Measurements from ENCODE around the gene CSF2RB.

CSF2RB gene

DNA sequence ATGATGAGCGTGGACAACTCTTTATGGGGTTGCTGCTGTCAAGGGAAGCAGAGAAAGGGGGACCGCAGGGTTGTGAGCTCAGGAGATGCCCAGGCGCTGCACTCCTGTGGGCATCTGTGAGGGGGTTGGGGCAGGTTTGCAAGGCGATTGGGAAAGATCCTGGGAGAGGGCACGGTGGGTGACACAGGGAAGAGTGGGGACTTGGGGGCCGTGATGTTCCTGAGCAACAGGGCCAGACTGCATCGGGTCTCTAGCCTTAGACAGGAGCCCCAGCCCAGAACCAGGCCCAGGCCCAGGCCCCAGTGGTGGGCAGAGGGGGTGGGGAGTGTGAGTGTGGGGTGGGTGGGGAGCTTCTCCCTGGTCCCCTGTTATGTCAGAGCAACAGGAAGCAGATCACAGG lies 38.3 kb downstream of the CSF2RB start:
- H3K4me3 ChIP-seq (ENCODE audit: control insufficient read depth, low read depth, low read length): no peak overlapping the region
- DNase-seq (ENCODE audit: low read depth): no peak
- TF ChIP-seq, protein P1, sequence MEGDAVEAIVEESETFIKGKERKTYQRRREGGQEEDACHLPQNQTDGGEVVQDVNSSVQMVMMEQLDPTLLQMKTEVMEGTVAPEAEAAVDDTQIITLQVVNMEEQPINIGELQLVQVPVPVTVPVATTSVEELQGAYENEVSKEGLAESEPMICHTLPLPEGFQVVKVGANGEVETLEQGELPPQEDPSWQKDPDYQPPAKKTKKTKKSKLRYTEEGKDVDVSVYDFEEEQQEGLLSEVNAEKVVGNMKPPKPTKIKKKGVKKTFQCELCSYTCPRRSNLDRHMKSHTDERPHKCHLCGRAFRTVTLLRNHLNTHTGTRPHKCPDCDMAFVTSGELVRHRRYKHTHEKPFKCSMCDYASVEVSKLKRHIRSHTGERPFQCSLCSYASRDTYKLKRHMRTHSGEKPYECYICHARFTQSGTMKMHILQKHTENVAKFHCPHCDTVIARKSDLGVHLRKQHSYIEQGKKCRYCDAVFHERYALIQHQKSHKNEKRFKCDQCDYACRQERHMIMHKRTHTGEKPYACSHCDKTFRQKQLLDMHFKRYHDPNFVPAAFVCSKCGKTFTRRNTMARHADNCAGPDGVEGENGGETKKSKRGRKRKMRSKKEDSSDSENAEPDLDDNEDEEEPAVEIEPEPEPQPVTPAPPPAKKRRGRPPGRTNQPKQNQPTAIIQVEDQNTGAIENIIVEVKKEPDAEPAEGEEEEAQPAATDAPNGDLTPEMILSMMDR (IDR thresholded peaks at IDR 0.05; ENCODE audit: control insufficient read depth, insufficient read depth, low read depth, low read length, missing control alignments): no peak

DNA sequence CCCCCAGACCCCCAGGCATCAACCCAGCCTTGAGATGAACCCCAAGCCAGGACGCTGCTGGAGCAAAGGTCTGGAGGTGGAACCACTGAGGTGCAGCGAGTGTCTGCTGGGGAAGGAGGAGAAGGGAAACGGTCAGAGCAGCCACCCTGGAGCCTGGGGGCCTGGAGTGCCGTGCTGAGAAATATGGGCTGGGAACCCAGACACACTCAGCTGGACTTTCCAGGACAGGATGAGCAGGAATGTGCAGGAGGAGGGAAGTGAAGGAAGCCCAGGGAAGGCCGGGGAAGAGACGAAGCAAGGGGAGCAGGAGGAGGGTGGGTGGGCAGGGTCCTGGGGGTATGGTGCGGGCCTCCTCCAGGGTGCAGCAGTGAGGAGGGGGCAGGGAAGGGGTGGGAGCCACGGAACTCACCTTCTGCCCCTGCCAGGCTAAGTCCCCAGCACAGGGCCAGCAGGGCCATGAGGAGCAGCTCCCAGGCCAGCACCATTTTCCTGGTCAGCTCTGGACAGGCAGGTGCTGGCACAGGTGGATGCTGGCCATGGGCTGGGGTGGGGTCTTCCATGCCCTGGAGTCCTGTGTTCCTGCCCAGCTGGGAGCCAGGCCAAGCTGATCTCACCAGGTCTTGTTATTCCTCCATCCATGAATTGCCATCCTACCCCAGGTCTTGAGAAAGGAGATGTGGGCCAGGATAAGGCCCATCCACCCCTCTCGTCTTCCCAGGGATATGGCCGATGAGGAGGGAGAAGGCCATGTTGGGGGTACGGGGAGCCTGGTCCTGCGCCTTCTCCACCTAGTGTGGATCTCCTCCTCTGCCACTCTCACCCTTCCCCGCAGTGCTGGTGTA lies 40.0 kb downstream of the CSF2RB start:
- no peak for DNase-seq (ENCODE audit: low read depth)
- no peak overlapping the region for H3K4me3 ChIP-seq (ENCODE audit: control insufficient read depth, low read depth, low read length)
- TF ChIP-seq, protein P1 (IDR thresholded peaks at IDR 0.05; ENCODE audit: control insufficient read depth, insufficient read depth, low read depth, low read length, missing control alignments): no peak

DNA sequence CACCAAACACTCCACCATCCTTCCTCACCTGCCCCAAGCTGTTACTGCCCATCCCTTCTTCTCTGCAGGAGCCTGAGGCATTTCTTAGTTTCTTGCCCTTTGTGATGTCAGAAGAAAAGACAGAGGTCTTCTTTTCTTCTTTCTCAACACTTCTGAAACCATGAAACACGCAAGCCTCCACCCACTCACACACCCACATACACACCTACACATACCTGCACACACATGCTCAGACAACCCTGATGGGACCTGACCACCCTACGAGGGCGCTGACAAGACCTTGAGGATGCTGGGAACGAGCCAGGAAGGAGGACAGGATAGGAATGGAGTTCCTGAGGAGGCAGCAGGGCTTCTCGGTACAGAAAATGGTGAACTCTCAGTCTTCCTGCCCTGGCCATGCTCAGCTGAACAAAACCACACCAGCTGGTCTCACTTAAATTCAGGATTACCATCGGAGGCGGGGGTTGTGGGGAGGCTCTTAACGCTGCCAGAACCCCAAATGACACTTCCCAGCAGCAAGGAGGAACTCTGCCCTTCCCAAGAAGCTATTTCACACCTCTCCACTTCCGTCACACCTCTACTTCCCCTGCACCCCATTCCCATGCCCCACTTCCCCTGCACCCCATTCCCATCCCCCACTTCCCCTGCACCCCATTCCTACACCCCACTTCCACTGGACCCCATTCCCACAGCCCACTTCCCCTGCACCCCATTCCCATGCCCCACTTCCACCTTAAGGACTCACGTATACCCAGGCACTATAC lies 41.0 kb downstream of the CSF2RB start:
- TF ChIP-seq, protein P1 (IDR thresholded peaks at IDR 0.05; ENCODE audit: control insufficient read depth, insufficient read depth, low read depth, low read length, missing control alignments): no peak
- no peak overlapping the region for H3K4me3 ChIP-seq (ENCODE audit: control insufficient read depth, low read depth, low read length)
- DNase-seq (ENCODE audit: low read depth): no peak

DNA sequence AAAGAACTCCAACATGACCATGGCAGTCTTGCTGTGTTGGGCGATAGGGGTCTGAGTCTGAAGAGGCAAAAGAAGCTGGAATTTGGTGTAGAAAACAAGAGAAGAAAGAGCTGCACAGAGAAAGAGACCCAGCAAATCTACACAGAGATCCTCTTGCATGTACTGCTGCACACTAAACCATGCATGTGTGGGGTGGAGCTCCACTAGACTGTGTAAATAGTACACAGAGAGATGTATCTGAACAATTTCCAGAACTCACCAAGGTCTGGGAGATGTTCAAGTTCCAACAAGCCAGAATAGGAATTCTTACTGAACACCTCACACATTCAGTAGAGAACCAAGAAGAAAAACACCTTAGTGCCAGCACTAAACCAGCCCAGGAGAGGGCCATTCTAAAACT lies 42.3 kb downstream of the CSF2RB start:
- TF ChIP-seq, protein P1 (IDR thresholded peaks at IDR 0.05; ENCODE audit: control insufficient read depth, insufficient read depth, low read depth, low read length, missing control alignments): no peak
- no peak for DNase-seq (ENCODE audit: low read depth)
- H3K4me3 ChIP-seq (ENCODE audit: control insufficient read depth, low read depth, low read length): no peak overlapping the region

GRCh38 chr22:36958366-36958765 lies 44.9 kb downstream of the CSF2RB start:
- DNase-seq (ENCODE audit: low read depth): no peak
- TF ChIP-seq, protein P1 (IDR thresholded peaks at IDR 0.05; ENCODE audit: control insufficient read depth, insufficient read depth, low read depth, low read length, missing control alignments): no peak
- H3K4me3 ChIP-seq (ENCODE audit: control insufficient read depth, low read depth, low read length): no peak overlapping the region

DNA sequence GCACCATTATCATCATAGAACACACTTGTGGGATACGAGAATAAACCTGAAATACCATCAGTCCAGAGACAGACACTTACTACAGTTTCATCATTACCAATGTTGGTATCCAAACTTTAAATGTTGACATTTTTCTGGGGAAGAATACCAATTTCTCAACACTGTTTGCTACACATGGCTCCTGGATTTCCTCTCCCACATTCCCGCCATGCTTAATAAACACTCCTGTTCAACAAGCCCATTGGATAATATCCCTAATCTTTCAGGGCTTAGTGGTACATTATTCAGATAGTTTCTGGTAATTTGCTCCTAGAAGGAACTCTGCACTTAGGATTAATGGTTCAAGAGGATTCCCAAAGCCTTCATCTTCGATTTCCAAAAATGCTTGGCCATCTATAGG lies 48.2 kb downstream of the CSF2RB start:
- TF ChIP-seq, protein P1 (IDR thresholded peaks at IDR 0.05; ENCODE audit: control insufficient read depth, insufficient read depth, low read depth, low read length, missing control alignments): no peak
- no peak overlapping the region for H3K4me3 ChIP-seq (ENCODE audit: control insufficient read depth, low read depth, low read length)
- no peak for DNase-seq (ENCODE audit: low read depth)
